ENCODE data around the gene HSPE1.

- TF ChIP-seq CTCF (IDR thresholded peaks at IDR 0.05) (peak in 2 of 7 experiments; percentile 11 to 33), POLR2AphosphoS5 (IDR thresholded peaks at IDR 0.05) (peak; percentile 84 to 98 (median 96)), EP300 (IDR thresholded peaks at IDR 0.05) (peak; percentile 85), POLR2A (IDR thresholded peaks at IDR 0.05) (peak in 2 of 4 donors; percentile 70 to 93)
Measured at GRCh38 chr2:197499594-197500502, at the start of gene HSPE1, which contains the start of gene HSPD1.

Measured in stomach (tissue), 4 donors.